Naive B cell (primary cell): Measurements from ENCODE around the gene PSMD14. TPM values are rescaled to one million over a fixed set of nuclear protein-coding genes. Genes with fewer than 3 reads are reported as not detected.
A peak's percentile ranks its signal among the peaks of the same experiment; 100 is the strongest.

Experiments
- ATAC-seq, 2 donors: fragments of 150-1000 bp; cut with Tn5 transposase; 2 replicates each; pipeline ENCODE4 v1.10.0; 2021; ENCODE audit warnings: low read depth in 2 of 2, mild to moderate bottlenecking in 2 of 2, moderate library complexity in 2 of 2
- DNase-seq: peaks from one replicate; pipeline ENCODE4 v3.0.0; 2022
- H3K27ac Mint-ChIP-seq, 6 donors: one replicate each; pipeline ENCODE4 v1.8.0; 2020 to 2022; ENCODE audit warnings: mild to moderate bottlenecking in 6 of 6, mixed read lengths in 6 of 6, moderate library complexity in 5 of 6, inconsistent platforms in 2 of 6
- H3K27me3 Mint-ChIP-seq, 3 donors: one replicate each; pipeline ENCODE4 v1.8.0; 2021 to 2022; ENCODE audit warnings: mixed read lengths in 3 of 3, mild to moderate bottlenecking in 1 of 3
- H3K36me3 Mint-ChIP-seq, 2 donors: one replicate each; pipeline ENCODE4 v1.8.0; 2020 to 2022; ENCODE audit warnings: mixed read lengths in 2 of 2, inconsistent platforms in 1 of 2, mild to moderate bottlenecking in 1 of 2
- H3K4me1 Mint-ChIP-seq, 3 donors: one replicate each; pipeline ENCODE4 v1.8.0; 2020 to 2022; ENCODE audit warnings: mixed read lengths in 3 of 3, inconsistent platforms in 1 of 3, mild to moderate bottlenecking in 1 of 3, moderate library complexity in 1 of 3
- H3K4me3 Mint-ChIP-seq, 8 donors: one replicate each; pipeline ENCODE4 v1.8.0; 2020 to 2022; ENCODE audit warnings: mild to moderate bottlenecking in 8 of 8, mixed read lengths in 8 of 8, moderate library complexity in 8 of 8, inconsistent platforms in 2 of 8
- H3K9me3 Mint-ChIP-seq, 7 donors: one replicate each; pipeline ENCODE4 v1.8.0; 2020 to 2022; ENCODE audit warnings: mixed read lengths in 7 of 7, mild to moderate bottlenecking in 5 of 7, inconsistent platforms in 2 of 7, moderate library complexity in 1 of 7
- polyA plus RNA-seq, 6 donors: library from polyadenylated mRNA; unstranded; fragments of 300-500 nt; fragmentation: Illumina TruSeq; gene quantifications; one replicate each; pipeline ENCODE4 v1.2.3, GENCODE V29; 2021; ENCODE audit warnings: low read depth in 6 of 6

Gene PSMD14
- polyA plus RNA-seq, 6 donors from 2014 or later = 45.7 to 99.6 (median 49.9) TPM

DNA sequence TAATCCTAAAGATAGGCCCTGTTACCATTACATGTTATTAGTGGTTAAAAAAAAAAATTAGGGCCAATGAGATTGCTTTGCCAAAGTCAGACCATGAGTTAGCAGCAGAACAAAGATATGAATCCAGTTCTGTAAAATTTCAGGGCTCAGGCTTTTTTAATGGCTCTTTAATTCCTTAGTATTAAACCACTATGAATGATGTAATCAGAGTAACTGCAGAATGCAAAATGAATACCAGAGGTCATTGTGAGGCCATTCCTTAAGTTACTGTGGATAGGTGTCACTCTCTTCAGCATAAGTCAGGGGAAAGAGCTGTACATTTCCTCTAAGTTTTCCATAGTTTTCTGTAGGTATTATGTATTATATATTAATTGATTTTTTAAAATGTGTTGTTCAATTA, 65.7 kb downstream of the PSMD14 start:
- Mint-ChIP-seq H3K9me3 (no peaks in the 10 kb centered on the region), H3K36me3 (peaks cover 0 to 19% of the 10 kb centered on the region in 2 donors), H3K27ac (no peak overlapping the region), H3K4me1 (no peaks in the 10 kb centered on the region), H3K27me3 (no peaks in the 10 kb centered on the region), H3K4me3 (no peak overlapping the region)
- DNase-seq (no peak), ATAC-seq (no peak)

DNA sequence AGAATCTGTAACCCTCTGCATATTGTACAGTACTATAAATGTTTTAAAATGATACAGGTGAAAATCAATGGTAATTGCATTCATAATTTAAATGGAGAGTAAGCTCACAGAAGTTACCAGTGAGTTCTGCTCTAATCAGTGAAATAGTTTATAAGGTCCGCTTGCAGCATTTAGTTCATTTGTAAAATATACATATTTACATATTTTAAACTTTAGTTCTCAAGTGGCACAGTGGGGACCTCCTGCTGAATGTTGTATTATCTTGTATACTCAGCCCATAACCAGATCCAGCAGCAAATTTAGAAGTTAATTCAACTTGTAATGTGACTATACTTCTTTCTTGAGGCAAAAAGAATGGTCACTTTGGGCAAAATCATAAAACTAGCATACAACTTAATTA, 66.2 kb downstream of the PSMD14 start:
- Mint-ChIP-seq H3K4me3 (no peak overlapping the region), H3K27ac (no peak overlapping the region), H3K9me3 (no peaks in the 10 kb centered on the region), H3K36me3 (peaks cover 0 to 21% of the 10 kb centered on the region in 2 donors), H3K27me3 (no peaks in the 10 kb centered on the region), H3K4me1 (no peaks in the 10 kb centered on the region)
- no peak for ATAC-seq
- DNase-seq = no peak

DNA sequence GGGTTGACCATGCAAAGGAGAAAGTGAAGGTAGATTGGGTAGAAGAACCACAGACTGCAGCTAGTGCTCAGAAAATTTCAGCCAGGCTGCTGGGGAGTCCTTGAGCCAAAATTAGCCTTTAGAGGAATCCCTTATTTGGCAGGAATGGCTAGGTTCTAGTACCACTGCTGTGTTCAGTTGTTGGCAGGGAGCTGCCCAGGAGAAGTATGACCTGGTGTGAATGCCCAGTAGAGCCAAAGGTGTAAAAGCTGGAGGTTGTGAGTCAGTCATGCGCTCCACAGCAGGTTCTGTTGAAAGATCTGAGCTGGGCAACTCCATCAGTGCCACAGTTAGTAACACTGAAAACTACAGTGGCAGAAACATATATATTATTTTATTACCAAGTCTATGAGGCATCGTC, 71.5 kb downstream of the PSMD14 start:
- no peaks in the 10 kb centered on the region for H3K4me1 Mint-ChIP-seq
- H3K36me3 Mint-ChIP-seq = peaks cover 0 to 12% of the 10 kb centered on the region in 2 donors
- DNase-seq = no peak
- H3K27me3 Mint-ChIP-seq = no peaks in the 10 kb centered on the region
- ATAC-seq = no peak
- H3K9me3 Mint-ChIP-seq = no peaks in the 10 kb centered on the region
- H3K27ac Mint-ChIP-seq = no peak overlapping the region
- H3K4me3 Mint-ChIP-seq = no peak overlapping the region

DNA sequence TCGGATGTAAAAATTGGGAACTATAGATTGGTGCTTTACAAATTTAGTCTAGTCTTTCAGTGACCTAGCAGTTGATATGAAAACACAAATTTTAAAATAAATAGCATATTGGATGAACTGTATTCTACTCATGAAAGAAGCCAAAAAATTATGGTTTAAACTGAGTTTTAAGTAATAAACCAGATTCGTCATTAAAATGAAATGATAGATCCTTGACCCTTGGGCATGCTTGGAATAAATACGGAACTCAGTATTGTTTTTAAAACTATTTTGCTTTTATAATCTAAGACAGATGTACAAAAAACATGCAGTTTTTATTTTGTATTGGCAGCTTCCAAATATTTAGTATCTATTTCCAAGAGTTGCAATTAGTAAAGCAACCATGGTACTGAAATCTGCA, 73.3 kb downstream of the PSMD14 start:
- H3K27ac Mint-ChIP-seq = no peak overlapping the region
- no peaks in the 10 kb centered on the region for H3K27me3 Mint-ChIP-seq
- H3K36me3 Mint-ChIP-seq = peaks cover 0 to 6% of the 10 kb centered on the region in 2 donors
- ATAC-seq (no peak), DNase-seq (no peak)
- peaks cover 0 to 2% (median 0%) of the 10 kb centered on the region in 3 donors for H3K4me1 Mint-ChIP-seq
- H3K9me3 Mint-ChIP-seq = no peaks in the 10 kb centered on the region
- no peak overlapping the region for H3K4me3 Mint-ChIP-seq

DNA sequence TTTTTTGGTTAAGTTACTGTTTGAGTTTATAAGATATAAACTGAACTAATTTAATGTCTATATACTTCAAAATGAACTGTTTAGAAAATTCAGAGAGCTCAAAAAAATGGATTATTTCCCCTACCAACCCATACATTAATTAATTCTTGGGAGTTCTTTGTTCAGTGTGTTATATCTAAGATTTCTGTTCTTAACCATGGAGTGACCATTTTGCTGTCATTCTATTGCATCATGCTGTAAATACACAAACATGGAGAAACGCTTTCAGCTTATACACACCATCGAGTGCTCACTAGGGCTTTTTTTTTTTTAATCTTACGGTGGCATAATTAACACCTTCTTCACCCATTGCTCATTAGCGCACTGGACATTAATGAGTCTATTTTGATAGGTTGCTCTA, 74.5 kb downstream of the PSMD14 start:
- no peak for ATAC-seq
- Mint-ChIP-seq H3K4me3 (no peak overlapping the region), H3K36me3 (peaks cover 0 to 6% of the 10 kb centered on the region in 2 donors), H3K27me3 (no peaks in the 10 kb centered on the region), H3K4me1 (peaks cover 0 to 6% (median 0%) of the 10 kb centered on the region in 3 donors), H3K9me3 (no peaks in the 10 kb centered on the region), H3K27ac (no peak overlapping the region)
- no peak for DNase-seq

DNA sequence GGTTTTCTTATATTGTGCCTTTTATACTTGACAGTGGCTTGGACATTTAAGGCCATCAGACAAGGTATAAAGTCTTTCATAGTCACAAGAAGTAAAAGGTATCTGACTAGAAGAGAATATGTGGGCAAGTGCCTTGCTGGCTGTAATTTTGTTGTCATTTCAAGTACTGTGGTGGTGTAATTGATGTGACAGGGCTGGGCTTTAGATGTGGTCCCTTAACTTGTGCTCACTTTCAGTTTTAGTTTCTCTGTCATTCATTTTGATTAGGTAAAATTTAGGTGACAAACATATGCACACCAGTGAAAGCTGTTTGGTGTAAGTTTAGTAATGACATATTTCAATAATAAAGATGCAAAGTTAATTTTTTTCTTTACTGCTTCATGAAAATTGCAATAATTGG, 76.6 kb downstream of the PSMD14 start:
- DNase-seq (no peak), ATAC-seq (no peak)
- Mint-ChIP-seq H3K27ac (no peak overlapping the region), H3K4me1 (peaks cover 5 to 10% (median 6%) of the 10 kb centered on the region in 3 donors), H3K9me3 (no peaks in the 10 kb centered on the region), H3K27me3 (no peaks in the 10 kb centered on the region), H3K4me3 (no peak overlapping the region), H3K36me3 (no peaks in the 10 kb centered on the region)

DNA sequence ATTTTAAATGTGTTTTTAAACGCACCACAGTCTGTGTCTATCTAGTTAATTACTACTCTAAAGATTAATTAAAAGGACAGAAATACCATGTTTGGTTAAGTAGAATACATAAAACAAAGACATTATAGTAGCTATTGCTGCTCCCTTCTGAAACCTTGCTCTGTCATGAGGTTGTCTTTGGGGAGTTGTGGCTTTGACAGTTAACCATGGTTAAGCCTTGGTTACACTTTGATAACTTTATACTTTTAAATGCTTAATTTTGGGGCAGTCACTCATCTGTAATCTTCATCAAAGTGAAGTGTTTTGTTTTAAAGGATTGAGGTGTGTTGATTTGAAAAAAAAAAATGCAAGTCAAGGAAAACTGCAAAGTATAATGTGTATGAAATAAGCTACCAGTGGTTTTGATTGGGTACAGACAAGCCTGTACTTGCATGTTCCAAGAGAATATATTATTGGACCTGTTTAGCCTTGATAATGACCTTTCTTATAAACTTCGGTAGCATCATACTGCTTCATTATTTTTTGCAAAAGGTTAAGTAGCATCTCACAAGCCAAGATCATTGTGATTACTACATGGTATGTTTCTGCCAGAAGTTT, 78.1 kb downstream of the PSMD14 start:
- no peak overlapping the region for H3K27ac Mint-ChIP-seq
- H3K9me3 Mint-ChIP-seq = no peaks in the 10 kb centered on the region
- ATAC-seq (no peak), DNase-seq (no peak)
- H3K4me1 Mint-ChIP-seq = peaks cover 5 to 10% (median 6%) of the 10 kb centered on the region in 3 donors
- no peaks in the 10 kb centered on the region for H3K27me3 Mint-ChIP-seq
- no peak overlapping the region for H3K4me3 Mint-ChIP-seq
- no peaks in the 10 kb centered on the region for H3K36me3 Mint-ChIP-seq

DNA sequence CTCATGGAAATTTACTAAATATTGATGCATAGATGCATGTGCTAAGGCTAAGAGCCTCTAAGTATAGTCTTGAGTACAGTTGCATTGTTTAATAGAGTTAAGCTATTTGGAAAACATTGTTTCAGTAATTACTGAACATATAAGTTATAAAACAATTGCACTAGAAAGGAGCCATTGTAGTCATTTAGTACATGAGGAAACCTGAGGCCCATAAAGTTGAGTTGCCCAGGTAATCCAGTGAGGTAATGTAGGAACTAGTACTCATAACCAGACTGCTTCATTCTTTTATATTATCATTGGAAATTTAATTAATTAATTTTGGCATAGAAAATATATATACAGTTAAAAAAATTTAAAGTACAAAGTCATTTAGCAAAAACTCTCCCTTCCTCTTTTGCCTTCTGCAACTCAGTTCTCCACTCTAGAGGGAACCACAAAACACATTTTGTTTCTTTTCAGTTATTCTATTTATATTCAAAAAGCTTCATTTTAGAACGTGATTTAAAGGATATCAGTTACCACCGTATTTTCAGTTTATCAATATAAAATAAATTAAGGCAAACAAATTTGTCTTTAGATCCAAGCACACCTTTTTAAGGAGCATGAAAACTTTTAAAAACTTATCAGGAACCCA, 80.0 kb downstream of the PSMD14 start:
- peaks cover 12 to 14% of the 10 kb centered on the region in 2 donors for H3K36me3 Mint-ChIP-seq
- H3K27ac Mint-ChIP-seq = peak overlapping the region in 2 of 6 donors; percentile 29 to 59
- H3K4me3 Mint-ChIP-seq = no peak overlapping the region
- H3K27me3 Mint-ChIP-seq = no peaks in the 10 kb centered on the region
- H3K9me3 Mint-ChIP-seq = no peaks in the 10 kb centered on the region
- DNase-seq = no peak
- peaks cover 5 to 10% (median 6%) of the 10 kb centered on the region in 3 donors for H3K4me1 Mint-ChIP-seq
- ATAC-seq = no peak

DNA sequence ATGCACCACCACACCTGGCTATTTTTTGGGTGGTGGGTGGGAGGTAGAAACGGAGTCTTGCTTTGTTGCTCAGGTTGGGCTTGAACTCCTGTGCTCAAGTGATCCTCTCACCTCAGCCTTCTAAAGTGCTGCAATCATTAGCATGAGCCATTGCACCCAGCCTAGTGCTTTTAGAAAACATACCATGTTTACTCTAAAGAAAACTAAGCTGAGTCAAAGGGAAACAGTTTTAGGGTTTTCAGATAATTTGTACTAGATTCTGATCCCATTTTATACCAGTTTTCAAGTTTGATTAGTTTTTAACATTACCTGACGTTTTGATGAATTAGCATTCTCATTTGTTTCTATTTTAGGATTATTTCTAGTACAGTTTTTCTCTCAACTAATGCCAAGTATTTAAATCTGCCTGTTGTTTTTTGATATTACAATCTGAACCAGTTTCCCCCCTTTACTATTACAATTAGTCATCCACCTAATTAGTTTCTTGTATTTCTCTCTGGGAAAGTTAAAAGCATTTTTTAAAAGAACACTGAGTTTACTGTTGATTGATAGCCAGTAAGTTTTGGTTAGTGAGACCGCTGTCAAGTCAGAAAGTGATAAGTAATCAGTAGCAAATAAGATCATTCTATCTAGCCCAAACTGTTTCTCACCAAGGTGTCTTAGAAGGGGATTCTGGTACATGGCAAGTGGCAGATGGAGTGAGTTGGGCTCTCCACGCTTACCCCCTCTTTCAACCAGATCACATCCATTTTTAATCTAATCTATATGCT, 83.7 kb downstream of the PSMD14 start:
- H3K27me3 Mint-ChIP-seq = no peaks in the 10 kb centered on the region
- DNase-seq = no peak
- no peak overlapping the region for H3K4me3 Mint-ChIP-seq
- H3K4me1 Mint-ChIP-seq = peaks cover 5 to 6% (median 6%) of the 10 kb centered on the region in 3 donors
- ATAC-seq = no peak
- H3K27ac Mint-ChIP-seq = peak overlapping the region in 1 of 6 donors; percentile 34
- peaks cover 27 to 32% of the 10 kb centered on the region in 2 donors for H3K36me3 Mint-ChIP-seq
- no peaks in the 10 kb centered on the region for H3K9me3 Mint-ChIP-seq

DNA sequence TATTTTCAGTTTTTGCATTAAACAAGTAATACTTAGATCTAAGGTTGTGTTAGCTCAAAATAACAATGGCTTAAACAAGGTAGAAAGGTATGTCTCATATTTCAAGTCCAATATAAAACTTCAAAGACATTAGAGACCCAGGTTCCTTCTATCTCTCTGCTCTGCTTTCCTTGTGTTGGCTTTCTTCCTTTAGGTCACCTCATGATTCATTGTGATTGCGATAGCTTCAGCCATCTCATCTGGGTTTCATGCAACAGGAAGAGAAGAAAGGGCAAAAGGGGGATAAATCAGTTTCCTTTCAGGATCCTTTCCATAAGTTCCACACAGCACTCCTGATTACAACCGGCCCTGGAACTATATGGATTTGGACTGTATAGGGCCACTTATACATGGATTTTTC, 91.9 kb downstream of the PSMD14 start:
- peaks cover 38 to 41% of the 10 kb centered on the region in 2 donors for H3K36me3 Mint-ChIP-seq
- no peak overlapping the region for H3K4me3 Mint-ChIP-seq
- no peaks in the 10 kb centered on the region for H3K27me3 Mint-ChIP-seq
- no peaks in the 10 kb centered on the region for H3K4me1 Mint-ChIP-seq
- DNase-seq (no peak), ATAC-seq (no peak)
- no peaks in the 10 kb centered on the region for H3K9me3 Mint-ChIP-seq
- H3K27ac Mint-ChIP-seq = no peak overlapping the region

DNA sequence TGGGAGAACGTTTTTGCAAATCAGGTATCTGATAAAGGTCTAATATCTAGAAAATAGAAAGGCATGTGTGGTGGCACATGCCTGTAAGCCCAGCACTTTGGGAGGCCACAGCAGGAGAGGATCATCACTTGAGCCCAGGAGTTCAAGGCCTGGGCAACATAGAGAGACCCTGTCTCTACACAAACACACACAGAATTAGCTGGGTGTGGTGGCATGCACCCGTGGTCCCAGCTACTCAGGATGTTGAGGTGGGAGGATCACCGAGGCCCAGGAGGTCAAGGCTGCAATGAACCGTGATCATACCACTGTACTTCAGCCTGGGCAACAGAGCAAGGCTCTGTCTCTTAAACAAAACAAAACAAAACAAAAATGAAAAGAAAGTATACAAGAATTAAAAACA, 94.1 kb downstream of the PSMD14 start:
- peak overlapping the region in 1 of 8 donors; percentile 7 for H3K4me3 Mint-ChIP-seq
- no peaks in the 10 kb centered on the region for H3K9me3 Mint-ChIP-seq
- no peaks in the 10 kb centered on the region for H3K4me1 Mint-ChIP-seq
- H3K27ac Mint-ChIP-seq = no peak overlapping the region
- H3K27me3 Mint-ChIP-seq = no peaks in the 10 kb centered on the region
- no peak for DNase-seq
- no peak for ATAC-seq
- H3K36me3 Mint-ChIP-seq = peaks cover 22 to 26% of the 10 kb centered on the region in 2 donors

DNA sequence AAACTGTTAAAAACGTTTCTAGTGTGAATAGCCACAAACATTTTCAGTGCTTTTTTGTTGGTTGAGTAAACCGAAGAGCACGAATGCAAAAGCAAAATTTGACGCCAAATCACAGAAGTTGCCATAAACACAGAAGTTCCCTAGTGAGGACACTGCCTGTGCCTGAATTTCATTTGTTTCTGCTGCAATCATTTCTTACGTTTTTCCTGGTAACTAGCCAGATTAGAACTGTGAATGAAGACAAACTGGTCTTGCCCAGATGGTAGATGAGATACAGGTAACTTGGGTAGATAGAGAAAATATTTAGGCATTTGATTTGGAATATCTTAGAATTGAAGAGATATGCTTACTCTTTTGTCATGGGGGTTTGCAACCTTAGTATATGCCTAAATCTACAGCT, 98.1 kb downstream of the PSMD14 start:
- DNase-seq = no peak
- no peak for ATAC-seq
- H3K9me3 Mint-ChIP-seq = no peaks in the 10 kb centered on the region
- H3K27ac Mint-ChIP-seq = no peak overlapping the region
- no peaks in the 10 kb centered on the region for H3K4me1 Mint-ChIP-seq
- H3K36me3 Mint-ChIP-seq = peaks cover 19 to 23% of the 10 kb centered on the region in 2 donors
- no peaks in the 10 kb centered on the region for H3K27me3 Mint-ChIP-seq
- no peak overlapping the region for H3K4me3 Mint-ChIP-seq

DNA sequence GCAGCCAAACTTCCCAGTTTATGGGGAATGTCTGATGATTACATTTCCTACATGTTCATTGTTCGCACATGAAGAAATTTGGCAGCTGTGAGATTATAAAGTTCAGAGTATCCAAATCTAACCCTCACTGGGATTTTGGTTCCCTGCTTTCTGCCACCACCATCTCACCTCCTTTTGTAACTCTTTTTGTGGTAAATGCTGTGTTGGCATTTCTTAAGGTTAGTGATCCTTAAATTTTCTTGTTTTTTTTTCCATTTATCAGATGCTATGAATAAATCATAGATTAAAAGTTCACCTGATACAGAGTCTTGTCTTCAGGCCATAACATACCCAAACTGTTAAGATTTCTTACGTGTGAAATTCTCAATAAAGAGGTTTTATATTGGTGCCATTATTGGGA, 99.4 kb downstream of the PSMD14 start:
- Mint-ChIP-seq H3K27me3 (no peaks in the 10 kb centered on the region), H3K36me3 (peaks cover 9 to 12% of the 10 kb centered on the region in 2 donors), H3K4me1 (no peaks in the 10 kb centered on the region)

More for the DNA sequence above, 99.4 kb downstream of the PSMD14 start:
- Mint-ChIP-seq H3K27ac (peak overlapping the region in 1 of 6 donors; percentile 42), H3K9me3 (no peaks in the 10 kb centered on the region), H3K4me3 (no peak overlapping the region)
- DNase-seq (no peak), ATAC-seq (no peak)
